SU-DHL-6 (cell line): ENCODE measurements around the gene CPLX3.

Source experiments
- EZH2phosphoT487 ChIP-seq: fragments of 200-600 bp; sonication (generic), shearing (Covaris generic); conservative IDR thresholded peaks from 2 replicates; pipeline ENCODE4 v1.6.1; 2018; ENCODE audit warnings: mild to moderate bottlenecking, antibody characterized with exemption, low read length, moderate library complexity, mixed read lengths
- TF ChIP-seq, protein P1 (sequence below): fragments of 200-600 bp; sonication (generic); IDR thresholded peaks from one replicate; pipeline ENCODE4 v1.5.1; 2017; ENCODE audit warnings: antibody characterized with exemption, mild to moderate bottlenecking, low read length, moderate library complexity; ENCODE audit not compliant: insufficient read depth, poor library complexity, severe bottlenecking

DNA sequence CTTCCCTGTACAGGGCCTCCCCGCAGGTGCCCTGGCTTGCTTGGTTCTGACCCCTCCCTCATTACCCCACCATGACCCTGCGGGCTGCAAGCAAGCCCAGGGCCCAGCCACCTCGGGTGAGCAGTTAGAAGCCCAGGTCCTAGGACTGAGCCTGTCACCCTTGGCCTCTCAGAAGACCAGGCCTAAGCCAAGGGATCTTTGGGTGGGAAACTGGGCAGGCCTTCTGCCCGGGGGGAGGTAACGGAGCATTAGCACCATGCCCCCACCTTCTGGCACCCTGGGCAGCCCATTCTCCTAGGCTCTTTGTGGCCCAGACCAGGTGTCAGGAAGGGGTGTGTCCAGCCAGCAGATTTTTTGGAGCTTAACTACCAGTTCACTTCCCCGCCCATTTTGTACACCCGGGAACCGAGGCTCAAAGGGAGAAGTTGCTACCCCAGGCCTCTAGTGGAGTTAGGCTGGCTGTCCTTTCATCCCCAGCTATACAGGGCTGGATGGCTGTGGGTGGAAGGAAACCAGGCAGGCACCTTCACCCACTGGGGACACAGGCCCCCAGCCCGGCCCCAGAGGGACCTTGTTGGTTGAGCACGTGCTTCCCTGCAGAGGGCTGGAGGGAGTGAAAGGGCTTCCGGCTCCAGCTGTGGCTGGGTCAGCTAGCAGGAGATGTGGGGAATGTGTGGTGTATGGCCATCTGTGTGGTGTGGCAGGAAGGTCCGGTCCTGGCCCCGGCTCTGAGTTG, 43.2 kb upstream of the CPLX3 start:
- TF ChIP-seq, protein P1, sequence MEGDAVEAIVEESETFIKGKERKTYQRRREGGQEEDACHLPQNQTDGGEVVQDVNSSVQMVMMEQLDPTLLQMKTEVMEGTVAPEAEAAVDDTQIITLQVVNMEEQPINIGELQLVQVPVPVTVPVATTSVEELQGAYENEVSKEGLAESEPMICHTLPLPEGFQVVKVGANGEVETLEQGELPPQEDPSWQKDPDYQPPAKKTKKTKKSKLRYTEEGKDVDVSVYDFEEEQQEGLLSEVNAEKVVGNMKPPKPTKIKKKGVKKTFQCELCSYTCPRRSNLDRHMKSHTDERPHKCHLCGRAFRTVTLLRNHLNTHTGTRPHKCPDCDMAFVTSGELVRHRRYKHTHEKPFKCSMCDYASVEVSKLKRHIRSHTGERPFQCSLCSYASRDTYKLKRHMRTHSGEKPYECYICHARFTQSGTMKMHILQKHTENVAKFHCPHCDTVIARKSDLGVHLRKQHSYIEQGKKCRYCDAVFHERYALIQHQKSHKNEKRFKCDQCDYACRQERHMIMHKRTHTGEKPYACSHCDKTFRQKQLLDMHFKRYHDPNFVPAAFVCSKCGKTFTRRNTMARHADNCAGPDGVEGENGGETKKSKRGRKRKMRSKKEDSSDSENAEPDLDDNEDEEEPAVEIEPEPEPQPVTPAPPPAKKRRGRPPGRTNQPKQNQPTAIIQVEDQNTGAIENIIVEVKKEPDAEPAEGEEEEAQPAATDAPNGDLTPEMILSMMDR, result no peak
- no peak for TF ChIP-seq EZH2phosphoT487
